ENCODE measurements around the gene SLC35E1.

SLC35E1 gene

DNA sequence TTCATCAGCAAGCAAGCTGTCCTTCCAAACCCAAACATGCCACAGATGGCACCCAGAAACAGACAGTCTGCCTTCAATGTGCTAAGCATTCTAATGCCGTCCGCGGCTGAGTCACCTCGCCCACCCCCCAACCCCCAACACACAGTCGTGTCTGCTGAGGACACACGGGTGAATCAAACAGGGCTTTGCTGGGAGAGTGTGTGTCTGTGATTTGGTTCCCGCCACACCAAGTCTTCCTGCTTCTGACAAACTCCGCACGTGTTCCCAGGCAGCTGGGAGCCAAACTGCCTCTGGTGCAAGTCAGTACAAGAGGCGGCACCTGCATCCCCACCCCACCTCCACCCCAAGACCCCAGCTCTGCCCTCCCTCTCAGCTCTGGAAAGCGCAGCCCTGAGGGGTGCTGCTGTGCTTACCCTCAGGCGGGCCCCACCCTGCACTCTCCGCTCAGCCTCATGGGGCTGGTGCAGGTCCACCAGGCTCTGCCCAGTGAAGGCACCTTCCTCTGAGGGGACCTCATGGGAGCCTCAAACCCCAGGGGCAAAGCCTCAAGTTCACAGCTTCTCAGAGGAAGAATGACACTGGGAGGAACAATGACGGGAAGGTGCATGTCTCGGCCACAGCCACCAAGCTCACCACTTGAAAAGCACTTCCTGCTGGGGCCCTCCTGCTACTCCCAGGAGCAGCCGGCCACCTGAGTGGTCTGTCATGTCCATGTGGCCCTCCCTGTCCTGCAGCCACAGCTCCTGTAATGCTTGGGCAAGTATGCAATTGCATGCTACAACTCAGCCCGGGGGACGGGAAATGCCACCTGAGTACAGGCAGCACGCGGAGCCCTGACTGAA, 15.0 kb upstream of the SLC35E1 start:
- no peak for DNase-seq (ENCODE audit: low read depth)
- no peak overlapping the region for H3K4me3 ChIP-seq (ENCODE audit: low read depth, low read length)
- TF ChIP-seq, protein P1, sequence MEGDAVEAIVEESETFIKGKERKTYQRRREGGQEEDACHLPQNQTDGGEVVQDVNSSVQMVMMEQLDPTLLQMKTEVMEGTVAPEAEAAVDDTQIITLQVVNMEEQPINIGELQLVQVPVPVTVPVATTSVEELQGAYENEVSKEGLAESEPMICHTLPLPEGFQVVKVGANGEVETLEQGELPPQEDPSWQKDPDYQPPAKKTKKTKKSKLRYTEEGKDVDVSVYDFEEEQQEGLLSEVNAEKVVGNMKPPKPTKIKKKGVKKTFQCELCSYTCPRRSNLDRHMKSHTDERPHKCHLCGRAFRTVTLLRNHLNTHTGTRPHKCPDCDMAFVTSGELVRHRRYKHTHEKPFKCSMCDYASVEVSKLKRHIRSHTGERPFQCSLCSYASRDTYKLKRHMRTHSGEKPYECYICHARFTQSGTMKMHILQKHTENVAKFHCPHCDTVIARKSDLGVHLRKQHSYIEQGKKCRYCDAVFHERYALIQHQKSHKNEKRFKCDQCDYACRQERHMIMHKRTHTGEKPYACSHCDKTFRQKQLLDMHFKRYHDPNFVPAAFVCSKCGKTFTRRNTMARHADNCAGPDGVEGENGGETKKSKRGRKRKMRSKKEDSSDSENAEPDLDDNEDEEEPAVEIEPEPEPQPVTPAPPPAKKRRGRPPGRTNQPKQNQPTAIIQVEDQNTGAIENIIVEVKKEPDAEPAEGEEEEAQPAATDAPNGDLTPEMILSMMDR (IDR thresholded peaks at IDR 0.05; ENCODE audit: control insufficient read depth, extremely low read depth, insufficient read depth) = no peak

DNA sequence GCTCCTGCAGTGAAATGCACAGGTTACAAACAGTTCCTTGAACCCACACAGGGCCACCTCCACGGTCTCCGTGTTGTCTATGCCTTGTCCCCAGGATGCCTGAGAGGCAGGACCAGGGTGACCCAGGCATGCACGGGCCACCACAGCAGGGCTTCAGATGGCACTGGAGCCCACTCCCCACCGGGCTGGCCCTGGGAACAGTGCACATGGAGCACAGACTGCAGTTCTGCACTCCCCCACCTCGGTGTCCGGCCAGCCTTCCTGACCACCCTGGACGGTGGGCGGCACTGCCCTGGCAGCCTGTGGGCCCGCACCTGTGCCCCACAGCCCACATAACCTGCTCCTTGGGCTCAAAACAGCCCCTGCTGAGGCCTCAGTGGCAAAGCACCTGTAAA, 14.3 kb upstream of the SLC35E1 start:
- no peak overlapping the region for H3K4me3 ChIP-seq (ENCODE audit: low read depth, low read length)

DNA sequence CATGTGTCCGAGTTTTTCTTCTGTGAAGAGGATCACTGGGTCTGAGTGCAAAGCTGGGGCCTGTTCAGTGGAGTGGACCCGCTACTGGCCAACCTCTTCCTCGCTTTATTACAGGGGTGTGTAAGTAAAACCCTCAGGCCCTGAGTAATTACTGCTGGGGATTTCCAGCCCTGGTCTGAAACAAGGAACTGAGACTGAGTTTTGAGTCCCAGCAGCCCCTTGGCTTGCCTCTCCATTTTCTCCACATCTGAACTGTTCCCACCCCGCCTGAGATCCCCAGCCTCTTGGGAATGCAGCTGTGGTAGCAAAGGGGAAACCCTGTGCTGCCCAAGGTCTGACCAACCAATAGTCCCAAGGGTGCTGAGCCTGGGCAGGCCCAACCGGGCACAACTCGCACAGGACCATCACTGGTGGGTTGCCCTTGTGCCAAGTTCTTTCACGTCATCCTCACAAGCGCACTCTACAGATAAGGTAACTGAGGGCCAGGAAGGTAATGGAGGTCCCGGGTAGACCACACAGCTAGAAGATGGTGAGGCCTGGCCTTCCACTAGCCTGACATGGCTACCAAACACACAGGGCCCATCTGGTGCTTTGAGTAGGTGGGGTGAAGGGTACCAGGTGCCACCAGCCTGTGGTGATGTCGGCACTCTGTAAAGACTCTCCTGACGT, 13.7 kb upstream of the SLC35E1 start:
- TF ChIP-seq, protein P1 (IDR thresholded peaks at IDR 0.05; ENCODE audit: control insufficient read depth, extremely low read depth, insufficient read depth) = no peak
- DNase-seq (ENCODE audit: low read depth) = no peak
- H3K4me3 ChIP-seq (ENCODE audit: low read depth, low read length) = no peak overlapping the region

More for the DNA sequence above, 14.3 kb upstream of the SLC35E1 start:
- DNase-seq (ENCODE audit: low read depth) = no peak
- TF ChIP-seq, protein P1 (IDR thresholded peaks at IDR 0.05; ENCODE audit: control insufficient read depth, extremely low read depth, insufficient read depth) = no peak

DNA sequence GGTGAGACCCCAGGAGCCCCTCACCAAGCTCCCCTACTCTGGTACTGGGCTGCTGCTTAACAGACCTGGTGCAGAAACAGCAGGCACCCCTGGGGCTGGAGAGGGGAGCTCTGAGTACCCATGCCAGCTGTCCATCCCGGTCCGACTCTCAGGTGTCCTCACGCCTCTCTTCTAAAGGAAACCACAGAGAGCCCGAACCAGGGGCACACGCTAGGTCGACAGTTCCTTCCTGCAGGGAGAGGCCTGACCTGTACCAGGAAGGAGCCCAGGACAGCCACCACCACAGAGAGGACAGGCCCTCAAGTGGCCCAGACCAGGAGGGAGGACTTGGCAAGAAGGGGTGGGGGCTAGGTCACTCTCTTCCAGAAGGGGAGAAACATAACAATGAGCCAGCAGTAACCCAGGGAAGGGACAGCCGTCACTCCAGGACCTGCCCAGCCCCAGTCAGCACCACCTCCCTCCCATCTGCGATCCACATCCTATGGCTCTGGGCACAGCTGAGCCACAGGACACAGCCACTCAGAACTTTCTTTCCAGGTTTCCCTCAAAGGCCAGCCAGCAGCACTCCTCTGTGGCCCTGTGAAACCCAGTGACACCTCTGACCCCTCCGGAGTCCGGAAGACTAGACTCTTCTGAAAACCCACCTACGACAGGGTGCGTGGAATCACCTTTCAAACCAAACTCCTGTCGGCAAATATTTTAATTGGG, 13.0 kb upstream of the SLC35E1 start:
- DNase-seq (ENCODE audit: low read depth) = no peak
- TF ChIP-seq, protein P1 (IDR thresholded peaks at IDR 0.05; ENCODE audit: control insufficient read depth, extremely low read depth, insufficient read depth) = no peak
- no peak overlapping the region for H3K4me3 ChIP-seq (ENCODE audit: low read depth, low read length)

DNA sequence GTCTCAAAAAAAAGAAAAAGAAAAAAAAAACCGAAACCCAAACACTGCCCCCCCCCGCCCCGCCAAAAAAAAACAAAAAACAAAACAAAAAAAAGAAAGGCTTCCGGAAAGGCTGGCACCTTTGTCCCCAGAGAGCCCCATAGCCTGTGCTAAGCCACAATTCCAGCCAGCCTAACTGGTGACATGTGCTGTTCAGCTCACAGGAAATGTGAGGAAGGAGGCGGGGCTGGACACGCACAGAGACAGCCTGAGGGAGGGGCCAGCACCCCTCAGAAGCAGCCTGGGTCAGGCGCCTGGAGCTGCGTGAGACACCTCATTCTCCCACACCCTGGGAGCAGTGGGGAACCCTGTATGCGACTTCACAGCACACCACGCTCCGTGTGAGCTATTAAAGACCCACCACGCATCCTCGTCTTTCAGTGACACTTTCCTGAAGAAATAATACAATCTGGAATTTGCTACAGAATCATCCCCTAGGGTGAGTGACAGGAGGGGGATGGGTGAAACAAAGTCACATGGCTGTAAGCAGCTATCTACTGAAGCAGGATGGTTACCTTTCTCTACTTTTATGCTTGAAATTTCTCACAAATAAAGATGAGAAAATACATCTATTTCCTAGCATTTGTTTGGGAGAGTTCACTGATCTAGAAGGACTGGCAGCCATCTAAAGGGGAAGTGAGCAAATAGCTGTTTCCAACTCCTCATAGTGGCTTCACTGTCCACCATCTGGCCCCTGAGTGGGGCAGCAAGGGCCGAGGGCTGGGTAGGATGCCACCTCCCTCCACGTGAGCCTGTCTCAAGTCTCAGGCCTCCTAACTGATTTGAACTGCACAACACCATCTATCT, 12.3 kb upstream of the SLC35E1 start:
- DNase-seq (ENCODE audit: low read depth) = no peak
- peak overlapping the region; percentile 26; the same call in 1 of the 2 replicates for H3K4me3 ChIP-seq (ENCODE audit: low read depth, low read length)
- TF ChIP-seq, protein P1 (IDR thresholded peaks at IDR 0.05; ENCODE audit: control insufficient read depth, extremely low read depth, insufficient read depth) = no peak

Data from LNCaP clone FGC (cell line).